AG09309 (cell line): ENCODE measurements around the gene TMEM192.
"Not testable (repeated sequence)": the region's sequence is repeated elsewhere in the genome, so short reads cannot be mapped to it uniquely, and the experiment has no call there.

Experiments used
- DNase-seq: peaks from one replicate; pipeline ENCODE4 v3.0.0-alpha.2; 2010; ENCODE audit warnings: low read depth
- H3K4me3 ChIP-seq: 2 replicates; pipeline ENCODE4 v1.5.1; 2011; ENCODE audit warnings: mild to moderate bottlenecking, low read depth, low read length, moderate library complexity; ENCODE audit not compliant: control insufficient read depth
- TF ChIP-seq, protein P1 (sequence below): IDR thresholded peaks from 2 replicates; pipeline ENCODE4 v1.5.1; 2011; ENCODE audit warnings: mild to moderate bottlenecking, low read depth, low read length, inconsistent platforms; ENCODE audit not compliant: insufficient read depth, control insufficient read depth; ENCODE audit errors: missing control alignments

Gene TMEM192

DNA sequence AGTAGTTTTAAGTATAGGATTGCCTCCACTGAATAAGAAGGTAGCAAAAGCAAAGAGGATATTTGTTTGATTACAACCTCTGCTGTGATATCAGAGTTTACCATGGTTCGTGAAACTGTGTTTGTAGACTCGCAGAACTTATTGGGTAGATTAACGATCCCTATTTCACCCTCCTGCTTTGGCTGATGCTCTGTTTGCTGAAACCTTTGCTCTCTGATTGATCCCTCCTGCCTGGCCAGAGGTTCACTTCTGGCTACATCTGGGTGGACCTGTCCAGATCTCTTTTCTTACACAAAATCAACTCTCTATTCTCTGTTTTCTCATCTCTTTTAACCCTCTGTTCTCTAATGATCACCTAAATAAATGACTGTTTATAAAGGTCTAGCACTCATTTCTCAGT is 37.9 kb upstream of the TMEM192 start:
- no peak for DNase-seq
- TF ChIP-seq, protein P1, sequence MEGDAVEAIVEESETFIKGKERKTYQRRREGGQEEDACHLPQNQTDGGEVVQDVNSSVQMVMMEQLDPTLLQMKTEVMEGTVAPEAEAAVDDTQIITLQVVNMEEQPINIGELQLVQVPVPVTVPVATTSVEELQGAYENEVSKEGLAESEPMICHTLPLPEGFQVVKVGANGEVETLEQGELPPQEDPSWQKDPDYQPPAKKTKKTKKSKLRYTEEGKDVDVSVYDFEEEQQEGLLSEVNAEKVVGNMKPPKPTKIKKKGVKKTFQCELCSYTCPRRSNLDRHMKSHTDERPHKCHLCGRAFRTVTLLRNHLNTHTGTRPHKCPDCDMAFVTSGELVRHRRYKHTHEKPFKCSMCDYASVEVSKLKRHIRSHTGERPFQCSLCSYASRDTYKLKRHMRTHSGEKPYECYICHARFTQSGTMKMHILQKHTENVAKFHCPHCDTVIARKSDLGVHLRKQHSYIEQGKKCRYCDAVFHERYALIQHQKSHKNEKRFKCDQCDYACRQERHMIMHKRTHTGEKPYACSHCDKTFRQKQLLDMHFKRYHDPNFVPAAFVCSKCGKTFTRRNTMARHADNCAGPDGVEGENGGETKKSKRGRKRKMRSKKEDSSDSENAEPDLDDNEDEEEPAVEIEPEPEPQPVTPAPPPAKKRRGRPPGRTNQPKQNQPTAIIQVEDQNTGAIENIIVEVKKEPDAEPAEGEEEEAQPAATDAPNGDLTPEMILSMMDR = no peak
- no peak overlapping the region for H3K4me3 ChIP-seq

DNA sequence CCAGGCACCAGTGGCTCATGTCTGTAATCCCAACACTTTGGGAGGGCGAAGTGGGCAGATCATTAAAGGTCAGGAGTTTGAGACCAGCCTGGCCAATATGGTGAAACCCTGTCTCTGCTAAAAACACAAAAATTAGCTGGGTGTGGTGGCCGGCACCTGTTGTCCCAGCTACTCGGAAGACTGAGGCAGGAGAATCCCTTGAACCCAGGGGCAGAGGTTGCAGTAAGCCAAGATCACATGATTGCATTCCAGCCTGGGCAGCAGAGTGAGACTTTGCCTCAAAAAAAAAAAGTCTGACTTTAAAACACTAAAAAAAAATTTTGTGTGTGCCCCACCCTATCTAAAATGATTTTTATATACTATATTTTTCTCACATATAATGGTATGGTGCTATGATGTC is 26.2 kb upstream of the TMEM192 start:
- TF ChIP-seq, protein P1 = no peak
- H3K4me3 ChIP-seq = no peak overlapping the region
- DNase-seq = no peak

DNA sequence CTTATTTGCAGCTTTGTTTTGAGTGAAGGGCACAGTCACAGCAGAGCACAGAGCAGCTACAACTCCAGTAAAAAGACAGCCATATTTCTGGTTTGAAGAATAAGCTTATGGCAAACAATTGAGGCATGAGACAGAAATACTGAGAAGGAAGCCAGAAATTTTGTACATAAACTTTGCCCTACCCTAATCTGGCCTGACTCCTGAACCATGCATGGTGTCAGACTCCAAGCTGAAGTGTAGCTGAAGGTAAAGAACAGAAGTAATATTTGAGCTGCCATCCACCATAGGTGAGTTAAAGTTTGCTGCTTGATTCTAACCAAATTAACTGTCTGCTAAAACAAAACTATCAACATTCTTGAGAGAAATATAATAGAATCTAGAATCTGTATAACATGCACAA is 24.5 kb upstream of the TMEM192 start:
- TF ChIP-seq, protein P1 = no peak
- no peak overlapping the region for H3K4me3 ChIP-seq
- no peak for DNase-seq

DNA sequence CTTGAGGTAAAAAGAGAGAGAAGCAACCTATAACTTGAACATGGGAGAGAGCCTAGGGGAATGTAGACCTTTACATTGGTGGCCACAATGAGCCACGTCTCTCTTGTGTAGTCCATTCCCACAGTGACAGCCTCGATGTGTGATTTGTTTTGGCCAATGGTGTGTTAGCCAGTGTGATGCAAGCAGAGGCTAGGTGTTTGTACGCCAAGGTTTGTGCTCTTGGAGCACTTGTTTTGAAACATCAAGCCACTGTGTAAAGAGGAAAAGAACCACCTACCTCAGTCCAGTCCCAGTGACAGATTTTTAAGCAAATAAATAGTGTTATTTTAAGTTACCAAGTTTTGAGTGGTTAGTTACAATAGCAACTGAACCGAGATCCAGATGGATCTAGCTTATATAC is 23.9 kb upstream of the TMEM192 start:
- TF ChIP-seq, protein P1 = no peak
- DNase-seq = no peak
- no peak overlapping the region for H3K4me3 ChIP-seq

DNA sequence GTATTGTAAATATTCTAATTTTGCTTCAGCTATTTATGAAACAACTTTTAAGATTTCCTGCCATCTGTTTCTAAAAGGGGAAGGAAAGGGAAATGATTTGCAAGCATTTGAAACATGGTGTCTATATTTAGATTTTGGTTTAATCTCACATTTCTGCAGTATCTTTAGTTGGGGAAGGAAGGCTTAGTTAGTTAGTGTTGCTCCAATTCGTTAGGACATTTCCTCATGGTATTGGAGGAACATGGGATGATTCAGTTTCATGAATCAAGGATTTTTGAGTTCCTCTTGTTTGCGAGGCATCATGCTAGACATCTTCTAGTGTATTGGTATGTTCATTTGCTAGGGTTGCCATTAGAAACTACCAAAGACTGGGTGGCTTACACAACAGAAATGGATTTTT is 20.5 kb upstream of the TMEM192 start:
- DNase-seq = no peak
- no peak overlapping the region for H3K4me3 ChIP-seq

DNA sequence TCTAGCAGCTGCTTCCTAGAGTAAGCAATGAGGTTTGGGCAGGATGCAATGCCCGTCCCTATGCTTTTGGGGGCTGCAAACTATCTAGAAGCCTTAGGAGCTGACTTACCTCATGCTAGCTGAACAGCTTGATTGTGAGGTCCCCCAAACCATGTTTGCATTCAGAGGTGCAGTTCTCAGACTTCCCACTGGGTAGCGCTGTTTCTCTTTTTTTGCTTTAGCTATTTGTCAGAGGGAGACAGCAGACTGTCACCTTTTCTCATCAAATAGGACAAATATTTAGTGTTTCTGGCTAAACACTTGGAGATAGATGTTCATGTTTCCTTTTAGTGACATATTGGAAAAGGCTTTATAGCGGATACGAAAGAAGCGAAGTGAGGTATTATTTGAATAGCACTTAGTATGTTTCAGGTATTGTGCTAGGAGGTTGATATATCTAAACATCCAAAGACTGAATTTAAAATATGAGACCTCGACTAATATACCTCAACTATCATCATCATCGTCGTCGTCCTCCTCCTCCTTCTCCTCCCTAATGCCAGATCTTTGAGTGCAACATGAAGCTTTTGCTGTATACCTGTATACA is 18.7 kb upstream of the TMEM192 start:
- TF ChIP-seq, protein P1 = peak; percentile 86
- H3K4me3 ChIP-seq = no peak overlapping the region
- DNase-seq = peak; percentile 7

More for the DNA sequence above, 20.5 kb upstream of the TMEM192 start:
- TF ChIP-seq, protein P1 = no peak

DNA sequence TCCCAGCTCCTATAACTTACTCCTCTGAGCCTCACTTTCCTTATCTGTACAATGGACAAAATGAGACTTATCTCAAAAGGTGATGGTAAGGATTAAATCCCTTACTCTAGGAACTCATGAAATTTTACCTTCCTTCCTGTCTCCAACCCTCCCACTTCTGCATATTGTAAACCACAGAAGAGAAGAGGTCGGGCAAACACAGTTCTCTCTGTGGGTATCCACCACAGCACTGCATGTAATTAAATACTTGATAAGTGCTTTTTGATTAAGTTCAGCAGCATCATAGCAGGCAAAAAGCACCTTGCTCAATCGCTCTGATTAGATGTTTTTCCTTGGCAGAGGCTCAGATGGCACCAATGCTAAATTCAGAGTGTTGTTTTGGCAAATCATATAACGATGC is 17.3 kb upstream of the TMEM192 start:
- no peak overlapping the region for H3K4me3 ChIP-seq
- DNase-seq = no peak
- TF ChIP-seq, protein P1 = no peak

DNA sequence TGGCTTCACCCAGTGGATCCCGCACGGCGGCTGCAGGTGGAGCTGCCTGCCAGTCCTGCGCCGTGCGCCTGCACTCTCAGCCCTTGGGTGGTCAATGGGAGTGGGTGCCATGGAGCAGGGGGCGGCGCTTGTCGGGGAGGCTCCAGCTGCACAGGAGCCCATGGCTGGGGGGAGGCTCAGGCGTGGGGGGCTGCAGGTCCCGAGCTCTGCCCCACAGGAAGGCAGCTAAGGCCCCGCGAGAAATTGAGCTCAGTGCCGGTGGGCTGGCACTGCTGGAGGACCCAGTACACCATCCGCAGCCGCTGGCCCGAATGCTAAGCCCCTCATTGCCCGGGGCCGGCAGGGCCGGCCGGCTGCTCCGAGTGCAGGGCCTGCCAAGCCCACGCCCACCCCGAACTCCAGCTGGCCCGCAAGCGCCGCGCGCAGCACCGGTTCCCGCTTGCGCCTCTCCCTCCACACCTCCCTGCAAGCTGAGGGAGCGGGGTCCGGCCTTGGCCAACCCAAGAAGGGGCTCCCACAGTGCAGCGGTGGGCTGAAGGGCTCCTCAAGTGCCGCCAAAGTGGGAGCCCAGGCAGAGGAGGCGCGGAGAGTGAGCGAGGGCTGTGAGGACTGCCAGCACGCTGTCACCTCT is 13.3 kb upstream of the TMEM192 start:
- not testable (repeated sequence) for DNase-seq, H3K4me3 ChIP-seq
